Parathyroid adenoma (tissue), 2 donors: ENCODE results near the gene NF1.

ENCODE experiments used
- H2AFZ ChIP-seq: fragments of 300-600 bp; sonication (generic); one replicate; pipeline ENCODE4 v1.7.0; 2017; ENCODE audit warnings: antibody characterized with exemption, mild to moderate bottlenecking
- H3K27ac ChIP-seq: fragments of 300-600 bp; sonication (generic); one replicate; pipeline ENCODE4 v1.7.0; 2017
- H3K27me3 ChIP-seq: fragments of 300-600 bp; sonication (generic); one replicate; pipeline ENCODE4 v1.7.0; 2017; ENCODE audit warnings: low read length; ENCODE audit not compliant: control insufficient read depth, insufficient read depth
- H3K36me3 ChIP-seq: fragments of 300-600 bp; sonication (generic); one replicate; pipeline ENCODE4 v1.7.0; 2017; ENCODE audit warnings: low read length; ENCODE audit not compliant: control insufficient read depth, insufficient read depth
- H3K4me1 ChIP-seq: fragments of 300-600 bp; sonication (generic); one replicate; pipeline ENCODE4 v1.7.0; 2017; ENCODE audit warnings: control low read depth
- H3K4me2 ChIP-seq: fragments of 300-600 bp; sonication (generic); one replicate; pipeline ENCODE4 v1.7.0; 2017; ENCODE audit warnings: low read length
- H3K4me3 ChIP-seq: fragments of 300-600 bp; sonication (generic); one replicate; pipeline ENCODE4 v1.7.0; 2017; ENCODE audit warnings: low read depth, low read length
- H3K79me2 ChIP-seq: fragments of 300-600 bp; sonication (generic); one replicate; pipeline ENCODE4 v1.7.0; 2017; ENCODE audit warnings: control low read depth
- H3K9ac ChIP-seq: fragments of 300-600 bp; sonication (generic); one replicate; pipeline ENCODE4 v1.7.0; 2017; ENCODE audit warnings: mild to moderate bottlenecking
- H3K9me3 ChIP-seq: fragments of 300-600 bp; sonication (generic); one replicate; pipeline ENCODE4 v1.7.0; 2017; ENCODE audit warnings: low read length; ENCODE audit not compliant: control insufficient read depth
- TF ChIP-seq, protein P1 (sequence below): fragments of 300-600 bp; sonication (generic); IDR thresholded peaks from one replicate; pipeline ENCODE4 v1.7.0; 2017; ENCODE audit warnings: antibody characterized with exemption, mild to moderate bottlenecking
- donor health status: primary hyperparathyroidism.

Gene NF1

DNA sequence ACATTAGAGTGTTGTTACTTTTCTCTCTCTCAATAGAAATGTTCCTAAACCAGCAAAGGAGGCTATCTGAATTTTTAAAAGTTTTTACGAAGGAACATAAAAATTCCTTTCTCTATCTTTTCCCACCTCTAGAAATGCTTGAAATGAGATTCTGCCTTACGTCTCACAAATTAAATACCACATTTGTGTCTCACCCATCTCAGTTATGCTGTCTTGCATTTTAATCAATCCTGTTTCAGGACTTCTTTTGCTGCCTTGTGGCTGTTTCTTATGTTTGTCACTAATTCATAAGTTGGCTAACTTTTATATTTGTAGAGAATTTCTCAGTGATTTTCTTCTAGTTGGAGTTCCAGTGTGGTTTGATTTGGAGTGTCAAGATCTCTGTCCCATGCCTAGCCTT is 198.8 kb downstream of the NF1 start:
- H2AFZ ChIP-seq: no peak overlapping the region
- no peak overlapping the region for H3K4me2 ChIP-seq
- no peak overlapping the region for H3K27ac ChIP-seq
- no peaks in the 10 kb centered on the region for H3K36me3 ChIP-seq
- no peaks in the 10 kb centered on the region for H3K4me1 ChIP-seq
- no peak overlapping the region for H3K4me3 ChIP-seq
- TF ChIP-seq, protein P1, sequence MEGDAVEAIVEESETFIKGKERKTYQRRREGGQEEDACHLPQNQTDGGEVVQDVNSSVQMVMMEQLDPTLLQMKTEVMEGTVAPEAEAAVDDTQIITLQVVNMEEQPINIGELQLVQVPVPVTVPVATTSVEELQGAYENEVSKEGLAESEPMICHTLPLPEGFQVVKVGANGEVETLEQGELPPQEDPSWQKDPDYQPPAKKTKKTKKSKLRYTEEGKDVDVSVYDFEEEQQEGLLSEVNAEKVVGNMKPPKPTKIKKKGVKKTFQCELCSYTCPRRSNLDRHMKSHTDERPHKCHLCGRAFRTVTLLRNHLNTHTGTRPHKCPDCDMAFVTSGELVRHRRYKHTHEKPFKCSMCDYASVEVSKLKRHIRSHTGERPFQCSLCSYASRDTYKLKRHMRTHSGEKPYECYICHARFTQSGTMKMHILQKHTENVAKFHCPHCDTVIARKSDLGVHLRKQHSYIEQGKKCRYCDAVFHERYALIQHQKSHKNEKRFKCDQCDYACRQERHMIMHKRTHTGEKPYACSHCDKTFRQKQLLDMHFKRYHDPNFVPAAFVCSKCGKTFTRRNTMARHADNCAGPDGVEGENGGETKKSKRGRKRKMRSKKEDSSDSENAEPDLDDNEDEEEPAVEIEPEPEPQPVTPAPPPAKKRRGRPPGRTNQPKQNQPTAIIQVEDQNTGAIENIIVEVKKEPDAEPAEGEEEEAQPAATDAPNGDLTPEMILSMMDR: no peak
- no peaks in the 10 kb centered on the region for H3K79me2 ChIP-seq
- no peak overlapping the region for H3K9ac ChIP-seq
- no peaks in the 10 kb centered on the region for H3K9me3 ChIP-seq
- no peaks in the 10 kb centered on the region for H3K27me3 ChIP-seq

DNA sequence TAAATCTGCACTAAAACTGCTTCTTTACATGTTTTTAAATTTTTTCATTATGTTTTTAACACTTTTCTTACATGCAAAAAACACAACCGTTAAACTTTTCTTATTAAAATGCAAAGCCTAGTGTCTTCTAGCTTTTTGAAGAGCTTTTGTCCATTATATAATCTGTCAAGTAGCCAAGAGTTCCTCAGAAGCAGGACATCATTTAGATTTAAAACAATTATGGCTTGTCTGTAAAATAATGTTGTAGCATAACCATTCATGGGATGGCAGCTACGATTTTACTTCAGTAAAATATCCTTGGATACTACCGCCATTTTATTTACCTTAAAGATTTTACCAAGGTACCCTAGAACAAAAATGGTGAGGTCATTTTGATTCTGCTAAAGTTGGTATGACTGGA is 199.5 kb downstream of the NF1 start:
- H3K4me2 ChIP-seq: no peak overlapping the region
- no peaks in the 10 kb centered on the region for H3K36me3 ChIP-seq
- H3K9me3 ChIP-seq: no peaks in the 10 kb centered on the region
- no peak overlapping the region for H3K27ac ChIP-seq
- H3K27me3 ChIP-seq: no peaks in the 10 kb centered on the region
- TF ChIP-seq, protein P1: no peak
- H3K9ac ChIP-seq: no peak overlapping the region
- no peak overlapping the region for H3K4me3 ChIP-seq
- no peak overlapping the region for H2AFZ ChIP-seq
- H3K4me1 ChIP-seq: no peaks in the 10 kb centered on the region
- no peaks in the 10 kb centered on the region for H3K79me2 ChIP-seq

DNA sequence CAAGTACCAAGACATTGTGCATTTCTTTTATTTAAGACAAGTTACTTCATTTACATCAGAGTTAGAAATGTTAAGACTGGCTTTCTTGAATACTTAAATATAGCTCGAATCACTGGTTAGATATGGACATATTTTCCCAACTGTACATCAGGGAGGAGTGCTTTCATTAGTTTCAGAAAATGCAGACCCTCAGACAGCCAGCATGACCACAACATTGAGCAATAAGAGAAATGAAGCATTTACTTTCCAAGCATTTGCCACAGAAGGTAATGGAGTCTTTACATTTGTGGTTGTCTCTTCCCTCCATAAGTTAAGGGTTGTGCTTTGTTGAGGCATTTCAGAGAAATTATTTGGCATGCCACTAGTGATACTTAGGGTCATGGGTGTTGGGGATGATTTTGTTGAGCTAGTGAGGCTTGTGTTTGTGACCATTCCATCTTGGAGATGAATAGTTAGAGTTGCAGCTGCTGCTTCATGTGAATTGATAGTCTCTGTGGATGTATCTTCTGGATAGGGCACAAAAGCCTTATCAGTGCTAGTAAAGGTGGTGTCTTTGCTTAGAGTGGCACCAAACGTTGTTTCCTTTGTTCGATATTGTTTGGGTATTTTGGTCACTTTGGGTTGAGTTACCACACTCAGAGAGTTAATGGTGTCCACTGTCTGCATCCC is 200.2 kb downstream of the NF1 start:
- Histone ChIP-seq H3K27me3 (no peaks in the 10 kb centered on the region), H3K4me2 (no peak overlapping the region), H3K9me3 (no peaks in the 10 kb centered on the region), H3K36me3 (no peaks in the 10 kb centered on the region), H3K79me2 (no peaks in the 10 kb centered on the region), H3K27ac (no peak overlapping the region), H3K4me3 (no peak overlapping the region), H3K9ac (no peak overlapping the region), H3K4me1 (no peaks in the 10 kb centered on the region), H2AFZ (no peak overlapping the region)
- TF ChIP-seq, protein P1: no peak

DNA sequence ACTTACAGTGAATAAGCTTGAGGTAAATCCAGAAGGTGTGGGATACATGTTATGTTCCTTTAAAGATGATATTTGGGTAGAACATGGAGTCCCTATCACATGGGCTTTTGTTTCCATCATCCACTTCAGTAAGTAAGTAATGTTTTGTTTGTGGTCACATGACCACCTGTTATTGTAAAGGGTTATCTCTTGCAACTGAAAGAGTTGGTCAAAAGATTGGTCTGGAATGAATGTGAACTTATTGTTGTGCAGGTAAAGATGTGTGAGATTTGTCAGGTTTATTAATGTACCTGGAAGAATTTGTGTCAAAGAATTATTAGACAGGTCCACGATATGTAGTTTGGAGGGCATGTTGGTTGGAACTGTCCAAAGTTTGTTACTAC is 200.7 kb downstream of the NF1 start:
- H3K27ac ChIP-seq: no peak overlapping the region
- H3K9me3 ChIP-seq: no peaks in the 10 kb centered on the region
- no peak overlapping the region for H3K4me2 ChIP-seq
- no peaks in the 10 kb centered on the region for H3K4me1 ChIP-seq
- no peak overlapping the region for H2AFZ ChIP-seq
- no peak overlapping the region for H3K9ac ChIP-seq
- no peaks in the 10 kb centered on the region for H3K79me2 ChIP-seq
- TF ChIP-seq, protein P1: no peak
- H3K36me3 ChIP-seq: no peaks in the 10 kb centered on the region
- H3K27me3 ChIP-seq: no peaks in the 10 kb centered on the region
- H3K4me3 ChIP-seq: no peak overlapping the region

DNA sequence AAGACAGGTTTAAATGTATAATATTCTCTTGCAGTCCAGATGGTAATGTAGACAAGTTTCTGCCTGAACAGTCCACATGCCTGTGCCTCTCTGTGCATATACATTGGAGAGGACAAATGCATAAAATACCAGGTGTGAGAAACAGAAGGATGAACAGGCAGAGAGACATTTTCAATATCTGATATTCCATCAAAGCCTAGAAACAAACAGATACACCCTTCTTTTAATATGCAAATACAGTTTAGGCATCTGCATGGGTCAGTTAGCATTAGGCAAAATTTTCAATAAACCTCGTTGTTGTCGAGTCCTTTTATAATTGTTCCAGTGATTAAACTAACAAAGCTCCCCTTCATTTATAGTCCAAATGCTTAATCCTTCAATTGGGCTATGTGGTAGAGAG is 201.4 kb downstream of the NF1 start:
- no peak overlapping the region for H3K4me3 ChIP-seq
- H2AFZ ChIP-seq: no peak overlapping the region
- H3K9me3 ChIP-seq: no peaks in the 10 kb centered on the region
- no peak overlapping the region for H3K9ac ChIP-seq
- H3K27ac ChIP-seq: no peak overlapping the region
- TF ChIP-seq, protein P1: no peak
- no peak overlapping the region for H3K4me2 ChIP-seq
- no peaks in the 10 kb centered on the region for H3K27me3 ChIP-seq
- H3K36me3 ChIP-seq: no peaks in the 10 kb centered on the region
- no peaks in the 10 kb centered on the region for H3K4me1 ChIP-seq
- H3K79me2 ChIP-seq: no peaks in the 10 kb centered on the region
